ENCODE results near the gene KIAA0040.
A peak's percentile ranks its signal among the peaks of the same experiment; 100 is the strongest.

The KIAA0040 gene

GRCh38 chr1:175191659-175192058 lies 917 bp downstream of the KIAA0040 start:
- no peak for TF ChIP-seq GATA3 (IDR thresholded peaks at IDR 0.05; ENCODE audit: low read depth, low read length)

- TF ChIP-seq GATA2 (IDR thresholded peaks at IDR 0.05; ENCODE audit: low read depth, low read length) (no peak), GATA3 (IDR thresholded peaks at IDR 0.05; ENCODE audit: low read depth, low read length) (no peak)
Measured at GRCh38 chr1:175188936-175189335, 3.6 kb downstream of the KIAA0040 start.

- TF ChIP-seq GATA2 (IDR thresholded peaks at IDR 0.05; ENCODE audit: low read depth, low read length) = no peak
- TF ChIP-seq GATA3 (IDR thresholded peaks at IDR 0.05; ENCODE audit: low read depth, low read length) = no peak
Measured at GRCh38 chr1:175186433-175187160, 6.0 kb downstream of the KIAA0040 start.

GRCh38 chr1:175185903-175186302 lies 6.7 kb downstream of the KIAA0040 start:
- no peak for TF ChIP-seq GATA2 (IDR thresholded peaks at IDR 0.05; ENCODE audit: low read depth, low read length)

- TF ChIP-seq GATA2 (IDR thresholded peaks at IDR 0.05; ENCODE audit: low read depth, low read length) = no peak
- TF ChIP-seq GATA3 (IDR thresholded peaks at IDR 0.05; ENCODE audit: low read depth, low read length) = no peak
Measured at GRCh38 chr1:175183586-175183985, 9.0 kb downstream of the KIAA0040 start.

- no peak for TF ChIP-seq GATA2 (IDR thresholded peaks at IDR 0.05; ENCODE audit: low read depth, low read length)
Measured at GRCh38 chr1:175182201-175182746, 10.3 kb downstream of the KIAA0040 start.

- TF ChIP-seq GATA2 (IDR thresholded peaks at IDR 0.05; ENCODE audit: low read depth, low read length) (no peak; the same call in 1 of the 2 replicates), GATA3 (IDR thresholded peaks at IDR 0.05; ENCODE audit: low read depth, low read length) (no peak)
Measured at GRCh38 chr1:175179837-175180590, 12.6 kb downstream of the KIAA0040 start.

GRCh38 chr1:175178456-175178855 lies 14.1 kb downstream of the KIAA0040 start:
- no peak for TF ChIP-seq GATA3 (IDR thresholded peaks at IDR 0.05; ENCODE audit: low read depth, low read length)
- no peak for TF ChIP-seq GATA2 (IDR thresholded peaks at IDR 0.05; ENCODE audit: low read depth, low read length)

- TF ChIP-seq GATA2 (IDR thresholded peaks at IDR 0.05; ENCODE audit: low read depth, low read length) (no peak), GATA3 (IDR thresholded peaks at IDR 0.05; ENCODE audit: low read depth, low read length) (no peak)
Measured at GRCh38 chr1:175178056-175178455, 14.5 kb downstream of the KIAA0040 start.

- no peak for TF ChIP-seq GATA3 (IDR thresholded peaks at IDR 0.05; ENCODE audit: low read depth, low read length)
- TF ChIP-seq GATA2 (IDR thresholded peaks at IDR 0.05; ENCODE audit: low read depth, low read length) = no peak
Measured at GRCh38 chr1:175176246-175176645, 16.3 kb downstream of the KIAA0040 start.

- TF ChIP-seq GATA2 (IDR thresholded peaks at IDR 0.05; ENCODE audit: low read depth, low read length) (peak; percentile 51; the same call in 1 of the 2 replicates), GATA3 (IDR thresholded peaks at IDR 0.05; ENCODE audit: low read depth, low read length) (no peak)
Measured at GRCh38 chr1:175174309-175175102, 18.1 kb downstream of the KIAA0040 start.

GRCh38 chr1:175173531-175173930 lies 19.0 kb downstream of the KIAA0040 start:
- no peak for TF ChIP-seq GATA3 (IDR thresholded peaks at IDR 0.05; ENCODE audit: low read depth, low read length)
- no peak for TF ChIP-seq GATA2 (IDR thresholded peaks at IDR 0.05; ENCODE audit: low read depth, low read length)

GRCh38 chr1:175172503-175172902 lies 20.1 kb downstream of the KIAA0040 start:
- no peak for TF ChIP-seq GATA2 (IDR thresholded peaks at IDR 0.05; ENCODE audit: low read depth, low read length)
- no peak for TF ChIP-seq GATA3 (IDR thresholded peaks at IDR 0.05; ENCODE audit: low read depth, low read length)

Measured in SH-SY5Y (cell line).